ENCODE results near the gene MTLN. TPM values are rescaled to one million over a fixed set of nuclear protein-coding genes. Genes with fewer than 3 reads are reported as not detected.
"Not testable (repeated sequence)": the region's sequence is repeated elsewhere in the genome, so short reads cannot be mapped to it uniquely, and the experiment has no call there.

The MTLN gene
- 193 TPM for total RNA-seq
- long read RNA-seq, transcript MTLN-203 (2 exons, 441 nt) = major isoform, 89 of 90 reads
- long read RNA-seq, partial matches to known transcripts = 0 of 90 reads
- long read RNA-seq, other reads (novel, unspliced or antisense) = 1 of 90 reads

- peak; percentile 85 for DNase-seq
- intact Hi-C loops (cut with DNase I) = no loop called here
- ATAC-seq (ENCODE audit: poor library complexity) = peak; percentile 97
These were observed at the start of gene MTLN for GRCh38 chr2:110211938-110212858. Gene MTLN, minus strand, starts transcription at chr2:110212547. Its CDS starts 22 bp downstream, at chr2:110212525.

DNA sequence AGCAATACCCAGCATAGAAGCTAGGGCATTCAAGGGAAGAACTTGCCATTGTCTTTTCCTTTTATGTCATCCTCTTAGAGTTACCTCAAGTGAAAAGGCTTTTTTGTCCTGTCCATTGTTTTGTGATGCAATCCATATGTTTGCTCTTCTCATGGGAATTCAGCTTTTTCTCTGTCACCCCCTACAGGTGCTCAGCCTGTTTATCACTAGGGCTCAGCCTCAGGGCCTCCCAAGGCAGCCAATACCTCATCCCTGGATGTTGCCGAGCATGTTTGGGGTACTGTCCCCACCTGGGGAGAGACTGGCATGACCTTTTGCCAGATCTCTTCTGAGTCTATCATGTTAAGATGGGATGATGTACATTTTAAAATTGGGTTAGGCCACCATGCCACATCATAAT, 49.6 kb upstream of the MTLN start:
- intact Hi-C loops (cut with DNase I); DNase-seq; ATAC-seq (ENCODE audit: poor library complexity): not testable (repeated sequence)

DNA sequence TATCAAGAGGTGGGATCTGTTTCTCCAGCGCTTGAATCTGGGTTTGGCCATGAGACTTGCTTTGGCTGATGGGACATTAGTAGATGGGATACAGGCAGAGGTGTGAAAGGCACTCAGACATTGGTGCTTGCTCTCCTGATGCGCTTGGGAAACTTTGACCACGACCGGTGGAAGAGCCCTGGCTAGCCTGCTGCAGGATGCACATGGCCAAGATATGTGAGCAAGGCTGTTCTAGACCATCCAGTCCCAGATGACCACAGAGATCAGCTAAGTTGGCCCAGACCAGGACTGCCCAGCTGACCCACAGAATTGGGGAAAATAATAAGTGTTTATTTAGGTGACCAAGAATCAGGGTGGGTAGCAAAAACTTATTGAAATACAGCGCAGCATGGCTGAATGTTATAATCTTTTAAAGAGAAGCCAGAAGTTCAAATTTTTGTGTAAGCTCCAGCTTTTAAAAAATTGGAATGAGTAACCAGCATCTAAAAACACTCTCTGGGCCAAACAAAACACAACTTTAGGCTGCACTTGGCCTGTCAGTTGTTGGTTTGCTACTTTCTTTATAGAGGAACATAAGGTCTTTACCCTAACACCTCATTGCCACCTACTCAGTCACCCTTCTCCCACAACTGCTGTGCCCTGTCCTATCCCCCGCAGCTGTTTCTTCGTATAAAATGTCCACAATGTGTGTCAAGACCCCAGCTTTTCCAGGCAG, 35.9 kb upstream of the MTLN start:
- intact Hi-C loops (cut with DNase I); DNase-seq: not testable (repeated sequence)
- ATAC-seq (ENCODE audit: poor library complexity) = peak; percentile 25

GRCh38 chr2:110245488-110246435, 33.4 kb upstream of the MTLN start:
- intact Hi-C loops (cut with DNase I); DNase-seq: not testable (repeated sequence)
- ATAC-seq (ENCODE audit: poor library complexity) = peak; percentile 88

GRCh38 chr2:110243283-110243682, 30.9 kb upstream of the MTLN start:
- intact Hi-C loops (cut with DNase I); DNase-seq; ATAC-seq (ENCODE audit: poor library complexity): not testable (repeated sequence)

GRCh38 chr2:110234514-110234913, 22.2 kb upstream of the MTLN start:
- DNase-seq; ATAC-seq (ENCODE audit: poor library complexity); intact Hi-C loops (cut with DNase I): not testable (repeated sequence)

- intact Hi-C loops (cut with DNase I) = not testable (repeated sequence)
These were observed 17.5 kb upstream of the MTLN start for GRCh38 chr2:110229886-110230285.

DNA sequence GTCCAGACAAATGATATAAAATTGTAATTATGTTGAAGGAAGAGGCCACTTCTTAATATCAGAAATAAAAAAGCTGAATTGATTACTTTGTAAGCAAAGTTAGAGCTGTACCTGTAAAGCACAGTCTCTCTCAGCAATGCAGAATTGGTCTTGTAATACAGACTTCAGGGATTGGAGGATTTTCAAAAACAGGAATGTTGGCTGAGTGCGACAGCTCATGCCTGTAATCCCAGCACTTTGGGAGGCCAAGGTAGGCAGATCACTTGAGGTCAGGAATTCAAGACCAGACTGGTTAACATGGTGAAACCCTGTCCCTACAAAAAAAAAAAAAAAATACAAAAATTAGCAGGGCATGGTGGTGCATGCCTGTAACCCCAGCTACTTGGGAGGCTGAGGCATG, 10.3 kb upstream of the MTLN start:
- ATAC-seq (ENCODE audit: poor library complexity); DNase-seq; intact Hi-C loops (cut with DNase I): not testable (repeated sequence)

More at GRCh38 chr2:110229886-110230285, 17.5 kb upstream of the MTLN start:
- DNase-seq; ATAC-seq (ENCODE audit: poor library complexity): not testable (repeated sequence)

DNA sequence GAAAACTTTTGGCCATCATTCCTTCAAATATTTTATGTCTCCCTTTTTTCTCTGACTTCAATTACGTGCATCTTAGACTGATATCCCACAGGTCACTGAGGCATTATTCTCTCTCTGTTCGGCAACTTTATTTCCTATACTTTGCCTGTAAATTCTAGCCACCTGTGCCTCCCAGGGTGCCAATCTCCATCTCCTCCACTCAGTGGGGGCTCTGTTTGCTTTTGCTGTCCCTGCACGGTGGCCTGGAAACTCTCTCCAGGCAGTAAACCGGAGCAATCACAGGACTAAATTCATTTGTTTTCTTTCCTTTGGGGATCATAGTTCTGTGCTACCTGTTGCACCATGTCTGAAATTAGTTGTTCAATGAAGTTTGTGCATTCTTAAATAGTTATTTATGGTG, 9.6 kb upstream of the MTLN start:
- ATAC-seq (ENCODE audit: poor library complexity) = no peak
- no peak for DNase-seq
- intact Hi-C loops (cut with DNase I) = no loop called here

GRCh38 chr2:110220190-110220564, 7.8 kb upstream of the MTLN start:
- ATAC-seq (ENCODE audit: poor library complexity) = no peak
- intact Hi-C loops (cut with DNase I) = no loop called here

DNA sequence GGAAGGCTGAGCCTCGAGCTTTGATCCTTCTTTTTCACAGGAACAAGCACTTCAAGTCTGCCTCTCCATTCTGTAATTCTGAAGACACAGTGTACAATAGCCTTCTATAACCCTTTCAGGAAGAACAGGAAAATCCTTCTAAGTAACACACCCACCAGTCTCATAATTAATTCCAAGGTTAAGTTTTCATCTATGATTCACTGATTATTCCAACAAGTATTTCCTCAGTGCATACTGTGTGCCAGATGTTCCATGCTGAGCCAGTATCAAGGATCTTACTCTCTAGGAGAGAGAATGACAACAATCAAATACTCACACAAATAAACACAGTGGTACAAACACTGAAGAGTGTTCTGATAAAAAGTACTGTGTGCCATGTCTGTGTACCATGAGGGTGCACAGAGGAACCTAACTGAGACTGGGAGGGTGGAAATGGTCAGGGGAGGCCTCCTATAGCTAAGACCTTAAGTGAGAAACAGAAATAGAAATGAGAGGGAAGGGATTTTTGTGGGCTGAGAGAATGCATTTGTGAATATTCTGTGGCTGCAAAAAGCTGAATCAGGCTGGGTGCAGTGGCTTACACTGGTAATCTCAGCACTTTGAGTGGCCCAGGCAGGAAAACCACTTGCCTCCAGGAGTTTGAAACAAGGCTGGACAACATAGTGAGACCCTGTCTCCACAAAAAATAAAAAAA, 7.3 kb upstream of the MTLN start:
- no peak for DNase-seq
- intact Hi-C loops (cut with DNase I) = no loop called here
- no peak for ATAC-seq (ENCODE audit: poor library complexity)

More at GRCh38 chr2:110220190-110220564, 7.8 kb upstream of the MTLN start:
- no peak for DNase-seq

DNA sequence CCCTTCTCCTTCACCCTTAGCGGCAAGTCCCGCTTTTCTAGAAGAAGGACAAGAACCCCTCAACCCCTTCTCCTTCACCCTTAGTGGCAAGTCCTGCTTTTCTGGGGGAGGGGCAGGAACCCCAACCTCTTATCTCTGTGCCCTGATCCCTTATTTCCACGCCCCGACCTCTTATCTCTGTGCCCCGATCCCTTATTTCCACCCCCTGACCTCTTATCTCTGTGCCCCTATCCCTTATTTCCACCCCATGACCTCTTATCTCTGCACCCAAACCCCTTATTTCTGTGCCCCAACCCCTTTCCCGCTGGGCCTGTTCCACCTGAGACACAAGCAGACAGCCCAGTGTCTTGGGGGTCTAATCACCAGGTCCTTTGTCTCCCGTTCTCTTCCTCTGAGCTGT, 6.5 kb upstream of the MTLN start:
- intact Hi-C loops (cut with DNase I); ATAC-seq (ENCODE audit: poor library complexity); DNase-seq: not testable (repeated sequence)

DNA sequence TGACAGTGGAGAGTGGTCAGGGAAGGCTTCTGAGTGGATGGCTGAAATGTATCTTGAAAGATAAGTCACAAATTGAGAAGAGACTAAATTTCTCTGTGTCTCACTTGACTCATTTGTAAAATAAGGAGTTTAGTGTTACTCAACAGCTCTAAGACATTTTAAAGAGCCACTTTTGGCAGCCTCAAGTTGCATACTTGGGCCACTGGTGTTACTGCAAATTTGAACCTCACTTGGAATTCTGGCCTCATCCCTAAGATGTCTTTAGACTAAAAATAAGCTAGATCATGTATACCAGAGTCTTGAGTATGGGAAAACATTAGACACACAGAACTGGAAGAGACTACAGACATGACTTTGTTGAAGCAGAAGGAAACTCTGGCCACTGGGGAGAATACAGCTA, 4.5 kb upstream of the MTLN start:
- intact Hi-C loops (cut with DNase I) = no loop called here
- DNase-seq (no peak), ATAC-seq (ENCODE audit: poor library complexity) (no peak)

- DNase-seq = no peak
- no peak for ATAC-seq (ENCODE audit: poor library complexity)
- intact Hi-C loops (cut with DNase I) = no loop called here
These were observed 3.9 kb upstream of the MTLN start for GRCh38 chr2:110216199-110216598.

DNA sequence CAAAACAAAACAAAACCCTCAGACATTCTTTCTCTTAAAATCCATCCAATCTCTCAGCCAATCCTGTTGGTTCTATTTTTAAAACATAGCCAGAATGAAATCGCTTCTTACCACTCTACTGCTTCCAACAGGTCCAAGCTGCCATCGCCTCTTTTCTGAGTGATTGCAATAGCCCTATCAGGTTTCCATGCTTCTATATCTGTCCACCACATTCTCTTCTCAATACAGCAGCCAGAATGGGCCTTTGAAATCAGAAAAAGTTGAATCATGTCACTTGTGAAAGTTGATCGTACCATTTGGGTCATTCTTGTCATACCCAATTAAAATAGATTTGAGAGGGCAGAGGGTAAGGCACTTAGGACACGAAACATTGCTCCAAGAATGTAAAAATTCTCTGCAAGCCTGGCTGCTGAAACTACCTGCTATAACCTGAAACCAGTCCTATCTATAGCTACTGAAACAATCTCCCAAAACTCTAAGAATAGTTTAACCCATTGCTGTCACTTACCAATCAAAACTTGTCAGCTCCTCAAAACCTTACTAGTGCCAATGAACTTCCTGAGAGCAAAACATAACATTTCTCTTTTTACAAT, 3.3 kb upstream of the MTLN start:
- ATAC-seq (ENCODE audit: poor library complexity) (no peak), DNase-seq (no peak)
- intact Hi-C loops (cut with DNase I) = no loop called here

DNA sequence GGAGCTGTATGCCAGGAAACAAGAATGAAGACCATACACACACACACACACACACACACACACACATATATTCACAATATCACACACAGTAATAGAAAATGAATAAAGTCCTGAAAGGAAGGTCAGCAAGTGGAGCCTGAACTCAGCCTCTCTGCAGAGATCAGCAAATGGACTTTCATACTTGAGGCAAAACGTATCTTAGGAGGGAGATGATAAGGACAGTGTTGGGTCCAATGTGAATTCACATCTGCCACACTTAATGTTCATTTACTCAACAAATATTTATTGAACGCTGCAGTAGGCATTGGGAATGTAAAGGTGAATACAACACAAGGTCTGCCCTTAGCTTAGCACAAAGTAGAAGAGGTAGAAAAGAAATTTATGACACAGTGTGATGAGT, 2.7 kb upstream of the MTLN start:
- no peak for DNase-seq
- intact Hi-C loops (cut with DNase I) = no loop called here
- no peak for ATAC-seq (ENCODE audit: poor library complexity)

DNA sequence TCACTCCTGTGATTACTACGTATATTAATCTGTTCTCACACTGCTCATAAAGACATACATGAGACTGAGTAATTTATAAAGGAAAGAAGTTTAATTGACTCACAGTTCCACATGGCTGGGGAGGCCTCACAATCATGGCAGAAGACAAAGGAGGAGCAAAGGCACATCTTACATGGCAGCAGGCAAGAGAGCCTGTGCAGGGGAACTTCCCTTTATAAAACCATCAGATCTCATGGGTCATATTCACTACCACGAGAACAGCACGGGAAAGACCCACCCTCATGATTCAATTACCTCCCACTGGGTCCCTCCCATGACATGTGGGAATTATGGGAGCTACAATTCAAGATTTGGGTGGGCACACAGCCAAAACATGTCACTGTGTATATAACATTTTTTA, 1.2 kb upstream of the MTLN start:
- DNase-seq; ATAC-seq (ENCODE audit: poor library complexity); intact Hi-C loops (cut with DNase I): not testable (repeated sequence)

Data from Right ventricle myocardium superior (tissue), 1 donor.